CD14-positive monocyte (primary cell): ENCODE measurements around the gene ACSS2. TPM values are rescaled to one million over a fixed set of nuclear protein-coding genes. Genes with fewer than 3 reads are reported as not detected.

Source experiments
- DNase-seq, 3 donors: peaks; one replicate each; pipeline ENCODE4 v3.0.0-alpha.2; 2011 to 2022
- H2AFZ ChIP-seq: 2 replicates; pipeline ENCODE4 v1.6.0; 2012; ENCODE audit warnings: mild to moderate bottlenecking, low read depth, low read length, inconsistent platforms; ENCODE audit not compliant: insufficient read depth, poor library complexity, severe bottlenecking
- H3K27ac ChIP-seq, 2 donors: 1 replicate in 1 of 2; 2 replicates in 1 of 2; pipeline ENCODE4 v1.5.1; 2012 to 2013; ENCODE audit warnings: low read length in 2 of 2, control low read depth in 1 of 2, inconsistent platforms in 1 of 2, low read depth in 1 of 2, mild to moderate bottlenecking in 1 of 2
- H3K27me3 ChIP-seq, 2 donors: one replicate each; pipeline versions ENCODE4 v1.6.0 to v1.6.1; 2011 to 2013; ENCODE audit warnings: low read length in 2 of 2; ENCODE audit not compliant: control insufficient read depth in 2 of 2, insufficient read depth in 2 of 2
- H3K36me3 ChIP-seq, 2 donors: replicated peaks in 1 of 2; 1 replicate in 1 of 2; 2 replicates in 1 of 2; pipeline versions ENCODE4 v1.5.1 to v1.6.1; 2012 to 2013; ENCODE audit warnings: low read length in 2 of 2, control low read depth in 1 of 2, inconsistent platforms in 1 of 2, mild to moderate bottlenecking in 1 of 2; ENCODE audit not compliant: insufficient read depth in 2 of 2, control insufficient read depth in 1 of 2
- H3K4me1 ChIP-seq, 2 donors: 1 replicate in 1 of 2; 2 replicates in 1 of 2; pipeline versions ENCODE4 v1.5.1 to v1.6.1; 2012 to 2013; ENCODE audit warnings: low read length in 2 of 2, control low read depth in 1 of 2, inconsistent platforms in 1 of 2, mild to moderate bottlenecking in 1 of 2, moderate library complexity in 1 of 2; ENCODE audit not compliant: insufficient read depth in 2 of 2, control insufficient read depth in 1 of 2
- H3K4me2 ChIP-seq: replicated peaks from 2 replicates; pipeline ENCODE3; 2012; ENCODE audit warnings: low read length, moderate library complexity, mild to moderate bottlenecking; ENCODE audit not compliant: poor library complexity, severe bottlenecking; ENCODE audit errors: extremely low read depth
- H3K4me3 ChIP-seq, 3 experiments: fragments of 200-600 bp in 1 of 3; sonication (generic) in 1 of 3; replicated peaks in 1 of 3; 1 replicate in 2 of 3; 2 replicates in 1 of 3; pipeline ENCODE4 v1.5.1; 2011 to 2013; ENCODE audit warnings: low read length in 3 of 3, mild to moderate bottlenecking in 3 of 3, control low read depth in 2 of 3, low read depth in 2 of 3, inconsistent platforms in 1 of 3, moderate library complexity in 1 of 3
- H3K79me2 ChIP-seq: 2 replicates; pipeline ENCODE4 v1.6.0; 2012; ENCODE audit warnings: mild to moderate bottlenecking, control low read depth, inconsistent platforms, low read length, moderate library complexity; ENCODE audit not compliant: insufficient read depth
- H3K9ac ChIP-seq: 2 replicates; pipeline ENCODE4 v1.6.0; 2017; ENCODE audit warnings: low read length, mild to moderate bottlenecking; ENCODE audit not compliant: insufficient read depth, poor library complexity, severe bottlenecking
- H3K9me3 ChIP-seq, 2 donors: replicated peaks in 1 of 2; 1 replicate in 1 of 2; 2 replicates in 1 of 2; pipeline versions ENCODE4 v1.5.1 to v1.6.1; 2012 to 2013; ENCODE audit warnings: low read length in 2 of 2, control low read depth in 1 of 2; ENCODE audit not compliant: control insufficient read depth in 1 of 2, insufficient read depth in 1 of 2
- H4K20me1 ChIP-seq: 2 replicates; pipeline ENCODE4 v1.6.0; 2012; ENCODE audit warnings: mild to moderate bottlenecking, low read length, control low read depth, moderate library complexity; ENCODE audit not compliant: insufficient read depth
- H3K27ac Mint-ChIP-seq, 7 donors: one replicate each; pipeline ENCODE4 v1.8.0; 2020; ENCODE audit warnings: mild to moderate bottlenecking in 7 of 7, mixed read lengths in 7 of 7, moderate library complexity in 6 of 7, inconsistent platforms in 2 of 7
- H3K27me3 Mint-ChIP-seq, 3 donors: one replicate each; pipeline ENCODE4 v1.8.0; 2021 to 2022; ENCODE audit warnings: low read depth in 3 of 3, mild to moderate bottlenecking in 3 of 3, mixed read lengths in 3 of 3, moderate library complexity in 3 of 3, inconsistent platforms in 1 of 3
- H3K36me3 Mint-ChIP-seq, 2 donors: one replicate each; pipeline ENCODE4 v1.8.0; 2020; ENCODE audit warnings: mixed read lengths in 2 of 2, inconsistent platforms in 1 of 2, mild to moderate bottlenecking in 1 of 2
- H3K4me1 Mint-ChIP-seq: one replicate; pipeline ENCODE4 v1.8.0; 2020; ENCODE audit warnings: mild to moderate bottlenecking, mixed read lengths
- H3K4me3 Mint-ChIP-seq, 2 donors: one replicate each; pipeline ENCODE4 v1.8.0; 2020; ENCODE audit warnings: mild to moderate bottlenecking in 2 of 2, mixed read lengths in 2 of 2, moderate library complexity in 1 of 2
- H3K9me3 Mint-ChIP-seq, 7 donors: one replicate each; pipeline ENCODE4 v1.8.0; 2020 to 2022; ENCODE audit warnings: mixed read lengths in 7 of 7, mild to moderate bottlenecking in 6 of 7, moderate library complexity in 6 of 7, inconsistent platforms in 2 of 7
- CTCF ChIP-seq: fragments of 200-600 bp; IDR thresholded peaks from one replicate; pipeline ENCODE4 v1.8.0; 2022; ENCODE audit warnings: antibody characterized with exemption, mild to moderate bottlenecking
- WGBS: methylation state at CpG from one replicate; pipeline ENCODE4 v1.1.5; 2013; ENCODE audit warnings: missing lambda C conversion rate; ENCODE audit not compliant: insufficient coverage; 5-methylcytosine and 5-hydroxymethylcytosine counted together
- intact Hi-C, 2 donors: fragments of 100-400 bp; cut with micrococcal nuclease; formaldehyde crosslinking; loops; one replicate each; pipeline versions ENCODE4 v1.15.0 to v1.15.1; 2023
- polyA plus RNA-seq, 3 donors: library from polyadenylated mRNA; depleted of rRNA in 1 of 3; unstranded in 2 of 3; stranded (reverse) in 1 of 3; fragments of 300-500 nt in 2 of 3; fragments of >200 nt in 1 of 3; fragmentation: Illumina TruSeq in 2 of 3; gene quantifications; 1 replicate in 2 of 3; 2 replicates in 1 of 3; pipeline ENCODE4 v1.2.3, GENCODE V29; 2012 to 2021

Gene ACSS2
- polyA plus RNA-seq, 3 donors = 37.7 to 67.2 (median 48.4) TPM

GRCh38 chr20:34954904-34955230 lies 78.5 kb downstream of the ACSS2 start:
- Histone ChIP-seq H3K4me3 (peak overlapping the region; percentile 69 to 89 (median 84)), H3K4me1 (peaks cover 13 to 14% of the 10 kb centered on the region in 2 donors), H3K79me2 (peaks cover 5% of the 10 kb centered on the region), H2AFZ (peak overlapping the region; percentile 85), H3K9ac (peak overlapping the region; percentile 82), H3K27ac (peak overlapping the region; percentile 88 to 91), H4K20me1 (no peaks in the 10 kb centered on the region), H3K36me3 (peaks cover 0 to 16% of the 10 kb centered on the region in 2 donors), H3K4me2 (peak overlapping the region; percentile 84), H3K27me3 (no peaks in the 10 kb centered on the region), H3K9me3 (no peaks in the 10 kb centered on the region)
- H3K36me3 Mint-ChIP-seq = peaks cover 4 to 9% of the 10 kb centered on the region in 2 donors
- no peak for TF ChIP-seq CTCF
- H3K4me3 Mint-ChIP-seq = peak overlapping the region; percentile 97 to 99
- peaks cover 16% of the 10 kb centered on the region for H3K4me1 Mint-ChIP-seq
- WGBS = 21% methylated on average over 10 of the region's 13 CpGs
- H3K9me3 Mint-ChIP-seq = peaks cover 0 to 3% (median 0%) of the 10 kb centered on the region in 7 donors
- intact Hi-C loops = loop anchor here in 1 of 2 donors (1.0 to 10.0 kb wide), 4 partner anchors 63 to 140 kb away; partner anchors contain the start of genes NCOA6 and TRPC4AP
- peak in 1 of 3 donors; percentile 10 for DNase-seq
- peak overlapping the region; percentile 96 to 99 (median 97) for H3K27ac Mint-ChIP-seq
- peaks cover 0 to 3% (median 0%) of the 10 kb centered on the region in 3 donors for H3K27me3 Mint-ChIP-seq

GRCh38 chr20:34955231-34956040 lies 79.0 kb downstream of the ACSS2 start, which contains the start of the genes GSS and MYH7B:
Gene GSS (minus strand): TSS chr20:34955806. CDS start chr20:34951852, 3,954 bp downstream.
Gene MYH7B (plus strand): TSS chr20:34955868. CDS start chr20:34978006, 22,138 bp downstream.
- H3K27me3 ChIP-seq = no peaks in the 10 kb centered on the region
- peak within 1 kb of the TSS; percentile 84 for H3K4me2 ChIP-seq
- H3K36me3 ChIP-seq = peaks cover 0 to 11% of the 10 kb centered on the region in 2 donors
- Mint-ChIP-seq H3K36me3 (peaks cover 0 to 3% of the 10 kb centered on the region in 2 donors), H3K27ac (peak within 1 kb of the TSS; percentile 96 to 99 (median 97)), H3K4me1 (peaks cover 16% of the 10 kb centered on the region), H3K9me3 (peaks cover 0 to 3% (median 0%) of the 10 kb centered on the region in 7 donors), H3K27me3 (peaks cover 0 to 3% (median 0%) of the 10 kb centered on the region in 3 donors), H3K4me3 (peak within 1 kb of the TSS; percentile 97 to 99)
- no peaks in the 10 kb centered on the region for H4K20me1 ChIP-seq
- H3K79me2 ChIP-seq = peaks cover 5% of the 10 kb centered on the region
- intact Hi-C loops = loop anchor here in 1 of 2 donors (1.0 to 10.0 kb wide), 4 partner anchors 63 to 139 kb away; partner anchors contain the start of genes NCOA6 and TRPC4AP
- no peaks in the 10 kb centered on the region for H3K9me3 ChIP-seq
- H3K4me3 ChIP-seq = peak within 1 kb of the TSS; percentile 69 to 89 (median 84)
- no peak for TF ChIP-seq CTCF
- peaks cover 13 to 14% of the 10 kb centered on the region in 2 donors for H3K4me1 ChIP-seq
- under 1% methylated on average over 59 of the region's 62 CpGs for WGBS
- H3K9ac ChIP-seq = peak within 1 kb of the TSS; percentile 82
- peak within 1 kb of the TSS; percentile 85 for H2AFZ ChIP-seq
- DNase-seq = peak; percentile 95 to 96 (median 95)
- H3K27ac ChIP-seq = peak within 1 kb of the TSS; percentile 88 to 91
